T-helper 2 cell treated with Interferon-gamma antibody and Interleukin-4, amounts not matched to agents 100 ng/mL and 5 ng/mL, for 36 hours (primary cell): Measurements from ENCODE around the gene SNAPC4. TPM values are rescaled to one million over a fixed set of nuclear protein-coding genes. Genes with fewer than 3 reads are reported as not detected.

Source experiments
- intact Hi-C: fragments of 100-400 bp; cut with micrococcal nuclease; formaldehyde crosslinking; loops from one replicate; pipeline ENCODE4 v1.15.1; 2023
- total RNA-seq: library from RNA; stranded (reverse); gene quantifications from 2 replicates; pipeline ENCODE4 v1.2.3, GENCODE V29; 2022

SNAPC4 gene
- total RNA-seq, 1 donor from 2014 or later, result 13.2 TPM

DNA sequence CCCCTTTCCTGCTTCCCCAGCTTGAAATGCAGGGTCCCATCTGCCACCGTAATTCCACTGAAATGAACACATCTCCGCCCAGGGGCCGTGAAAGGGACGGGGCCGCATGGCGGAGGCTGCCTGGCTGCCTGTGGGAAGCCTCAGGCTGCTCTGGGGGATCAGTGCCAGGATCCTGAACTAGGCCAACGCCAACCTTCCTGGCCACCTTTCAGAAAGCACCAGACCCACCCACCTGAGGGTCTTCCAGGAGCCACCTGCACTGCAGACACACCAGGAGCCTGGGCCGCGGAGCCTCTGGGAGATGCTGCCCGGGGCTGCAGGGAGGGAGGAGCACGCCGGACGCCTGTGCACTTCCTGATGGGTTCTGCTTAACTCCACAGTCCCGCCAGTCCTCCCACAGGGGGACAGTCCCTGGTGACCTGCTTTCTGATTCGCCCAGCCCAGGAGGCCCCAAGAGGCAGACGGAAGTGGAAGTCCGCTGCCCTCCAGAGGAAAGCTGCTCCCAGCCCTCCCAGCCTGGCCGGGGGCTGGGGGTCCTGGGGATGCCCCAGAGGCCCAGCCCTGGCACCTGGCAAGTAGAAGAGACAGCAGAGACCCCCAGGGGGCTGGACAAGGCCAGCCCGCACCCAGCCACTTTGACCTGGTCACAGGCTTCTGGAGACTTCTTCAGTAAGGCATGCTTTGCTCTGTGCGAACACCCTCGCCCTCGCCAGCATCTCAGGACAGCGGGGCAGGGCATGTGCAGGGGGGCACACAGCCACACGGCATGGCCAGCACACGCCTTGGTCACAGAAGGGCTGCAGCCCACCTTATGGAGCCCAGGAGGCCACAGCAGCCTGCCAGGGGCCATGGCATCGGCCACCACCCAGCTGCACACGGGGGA is 26.4 kb downstream of the SNAPC4 start, which contains the start of gene CARD9:
Gene CARD9 (minus strand): TSS at position 370 of the 883 bp plus-strand sequence. CDS start 1,591 bp downstream, outside the sequence.
- intact Hi-C loops, result no loop called here

DNA sequence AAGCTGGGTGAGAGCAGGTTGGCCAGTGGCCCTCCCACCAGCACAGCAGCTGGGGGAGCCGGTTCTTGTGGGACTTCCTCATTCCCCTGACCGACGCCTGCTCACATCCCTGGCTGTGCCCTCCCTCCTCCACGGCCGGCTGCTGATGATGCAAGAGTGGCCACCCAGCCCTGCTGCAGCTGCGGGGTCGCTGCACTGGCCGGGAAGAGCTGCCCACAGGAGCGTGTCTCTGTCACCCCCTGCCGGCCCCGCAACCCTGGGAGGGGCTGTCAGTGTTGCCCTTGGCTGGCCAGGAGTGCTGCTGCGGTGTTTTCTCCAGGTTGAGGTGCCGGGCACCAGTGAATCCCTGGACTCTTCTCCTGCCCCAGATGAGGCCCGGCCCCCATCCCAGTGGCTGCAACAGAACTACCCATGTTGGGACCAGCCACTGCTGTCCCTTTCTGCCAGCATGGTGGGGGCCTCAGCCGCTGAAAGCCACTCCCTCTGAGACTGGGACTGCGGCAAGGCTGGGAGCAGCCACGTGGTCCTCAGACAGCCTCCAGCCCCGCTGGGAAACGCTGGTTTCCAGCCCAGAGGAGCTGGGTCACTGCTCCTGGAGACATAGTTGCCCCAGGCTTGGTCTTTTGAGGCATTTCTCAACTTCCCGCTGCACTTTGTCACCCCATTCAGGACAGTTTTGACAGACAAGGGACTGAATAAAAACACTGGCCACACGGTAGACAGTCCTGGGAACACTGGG is 27.2 kb downstream of the SNAPC4 start:
- intact Hi-C loops, result no loop called here

DNA sequence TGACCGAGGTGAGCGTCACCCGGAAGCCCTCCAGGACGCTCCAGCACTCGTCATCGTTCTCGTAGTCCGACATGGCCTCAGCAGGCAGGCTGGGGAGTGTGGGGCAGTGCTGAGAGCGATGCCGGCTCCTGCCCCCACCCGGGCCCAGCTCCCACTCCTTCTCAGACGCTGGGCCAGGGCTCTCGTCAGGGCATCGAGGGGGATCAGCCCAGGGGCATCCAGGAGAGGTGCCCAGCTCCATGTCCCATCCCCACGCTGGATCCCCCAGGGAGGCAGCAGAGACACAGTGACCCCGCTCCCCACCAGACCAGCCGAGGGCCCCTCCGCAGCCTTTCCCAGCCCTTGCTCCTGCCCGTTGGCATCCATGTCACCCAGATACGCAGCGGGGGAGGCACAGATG is 28.0 kb downstream of the SNAPC4 start:
- intact Hi-C loops, result no loop called here

DNA sequence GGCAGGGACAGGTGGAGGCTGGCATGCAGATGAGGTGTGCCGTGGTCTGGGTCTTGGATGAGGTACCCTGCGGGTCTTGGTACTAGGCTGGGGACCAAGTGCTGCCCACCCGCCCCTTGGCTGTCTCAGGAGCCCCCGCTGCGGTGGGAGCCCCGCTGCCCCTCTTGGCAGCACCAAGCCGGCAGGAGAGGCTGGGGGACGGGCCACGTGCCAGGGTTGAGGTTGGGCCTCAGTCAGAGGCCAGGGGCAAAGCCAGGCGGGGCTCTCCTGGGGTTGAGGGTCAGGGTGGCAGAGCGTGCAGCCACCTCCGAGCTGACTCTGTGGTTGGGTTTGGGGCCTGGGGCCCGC is 28.5 kb downstream of the SNAPC4 start:
- intact Hi-C loops, result no loop called here

DNA sequence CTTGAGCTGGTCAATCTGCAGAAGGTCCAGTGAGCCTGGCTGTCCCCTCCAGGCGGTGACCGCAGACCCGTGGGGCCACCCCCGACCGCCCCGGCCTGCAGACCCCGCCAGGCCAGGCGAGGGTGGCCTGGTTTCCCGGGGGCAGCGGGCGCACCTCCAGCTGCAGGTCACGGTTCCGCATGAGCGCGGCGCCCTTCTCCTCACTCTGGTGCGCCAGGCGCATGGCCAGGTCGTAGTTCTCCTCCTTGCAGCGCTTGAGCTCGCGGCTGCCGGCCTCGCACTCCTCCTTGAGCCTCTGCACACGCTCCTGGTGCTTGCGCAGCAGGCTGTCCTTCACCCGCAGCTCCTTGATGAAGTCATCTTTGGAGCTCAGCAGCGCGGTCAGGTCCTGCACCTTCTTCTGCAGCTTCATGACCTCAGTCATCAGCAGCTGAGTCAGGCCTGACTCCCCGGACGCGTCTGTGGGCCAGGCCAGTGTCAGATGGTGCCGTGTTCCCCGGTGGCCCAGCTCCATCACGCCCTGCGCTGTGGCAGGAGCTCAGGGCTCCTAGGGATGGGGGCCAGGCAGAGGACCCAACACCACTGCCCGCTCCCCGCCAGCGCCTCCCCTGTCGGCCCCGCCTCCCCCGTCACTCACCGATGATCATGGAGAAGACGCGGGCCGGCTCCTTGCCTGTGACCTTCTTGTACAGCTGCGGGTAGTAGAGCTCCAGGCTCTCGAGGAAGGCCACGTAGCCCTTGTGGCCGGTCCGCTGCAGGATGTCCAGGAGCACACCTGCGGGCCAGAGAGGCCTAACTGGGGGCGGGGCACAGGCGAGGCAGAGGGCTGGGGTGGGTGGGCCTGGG is 29.1 kb downstream of the SNAPC4 start:
- intact Hi-C loops, result no loop called here

DNA sequence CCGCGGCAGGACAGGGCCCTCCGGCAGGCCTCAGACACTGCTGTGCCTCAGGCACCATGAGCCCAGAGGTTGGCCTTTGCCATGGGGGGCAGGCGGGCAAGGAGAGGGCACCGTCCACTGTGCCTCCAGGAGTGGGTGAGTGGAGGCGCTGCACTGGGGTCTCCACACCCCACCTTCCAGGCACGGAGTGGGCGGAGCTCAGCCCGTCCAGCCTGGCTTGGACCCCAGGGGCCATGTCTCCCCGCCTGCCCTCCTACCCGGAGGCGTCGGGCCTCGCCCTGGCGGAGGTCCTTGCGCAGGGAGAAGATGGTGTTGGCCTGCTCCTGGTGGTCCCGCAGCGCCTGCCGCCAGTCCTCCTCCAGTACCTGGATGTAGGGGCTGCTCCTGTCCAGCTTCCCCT is 29.9 kb downstream of the SNAPC4 start:
- intact Hi-C loops, result no loop called here

DNA sequence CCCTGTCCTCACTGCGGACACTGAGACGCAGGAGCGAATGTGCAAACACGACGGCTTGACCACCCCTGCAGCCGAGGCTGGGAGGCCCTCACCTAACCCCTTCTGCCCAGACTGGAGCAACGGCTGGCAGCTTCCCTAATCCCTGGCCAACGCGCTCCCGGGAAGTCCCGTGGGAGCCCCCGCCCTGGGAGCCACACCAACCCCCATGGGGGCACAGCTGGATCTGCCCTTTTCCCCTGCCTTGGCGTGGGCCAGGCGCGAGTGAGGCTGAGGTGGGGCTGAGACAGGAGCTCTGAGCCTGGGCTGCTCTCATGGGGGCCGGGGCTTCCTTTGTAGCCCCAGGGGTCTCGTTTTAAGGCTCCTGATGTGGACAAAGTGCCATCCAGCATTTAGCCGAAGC is 31.8 kb downstream of the SNAPC4 start:
- intact Hi-C loops, result no loop called here

DNA sequence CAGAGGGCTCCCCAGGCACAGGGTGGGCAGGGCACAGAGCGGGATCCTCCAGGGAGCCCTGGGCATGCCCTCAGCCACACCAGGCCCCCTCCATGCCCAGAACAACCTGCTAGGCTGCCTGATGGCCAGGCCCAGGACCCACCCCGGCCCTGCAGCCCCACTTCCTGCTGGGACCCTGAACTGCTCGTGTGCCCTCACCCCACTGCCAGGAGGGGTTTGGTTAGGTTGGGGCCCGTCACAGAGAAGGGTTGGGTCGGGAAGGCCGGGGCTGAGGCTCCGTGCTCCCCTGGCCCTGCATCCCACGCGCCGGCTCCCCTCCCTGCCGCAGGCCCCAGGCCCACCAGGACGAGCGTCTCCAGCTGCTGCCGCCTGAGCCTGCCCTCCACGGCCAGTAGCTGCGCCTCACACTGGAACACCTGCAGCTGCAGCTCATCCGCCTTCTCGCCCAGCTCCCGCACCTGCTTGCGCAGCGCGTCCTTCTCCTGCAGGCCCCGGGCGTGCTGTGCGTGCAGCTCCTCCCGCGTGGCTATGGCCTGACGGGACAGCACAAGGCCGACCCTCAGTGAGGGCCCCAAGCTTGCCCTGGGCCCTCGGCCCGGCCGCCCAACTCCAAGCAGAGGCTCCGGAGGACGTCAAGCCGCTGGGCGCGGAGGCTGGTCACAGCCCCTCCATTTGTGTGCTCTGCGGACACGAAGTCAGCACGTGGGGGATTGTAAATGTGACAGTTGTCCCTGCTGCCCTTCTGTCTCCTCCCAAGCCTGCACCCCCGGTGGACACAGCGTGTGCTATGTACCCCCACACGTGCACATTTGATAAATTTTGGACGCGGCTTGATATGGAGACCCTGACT is 32.4 kb downstream of the SNAPC4 start:
- intact Hi-C loops, result no loop called here

DNA sequence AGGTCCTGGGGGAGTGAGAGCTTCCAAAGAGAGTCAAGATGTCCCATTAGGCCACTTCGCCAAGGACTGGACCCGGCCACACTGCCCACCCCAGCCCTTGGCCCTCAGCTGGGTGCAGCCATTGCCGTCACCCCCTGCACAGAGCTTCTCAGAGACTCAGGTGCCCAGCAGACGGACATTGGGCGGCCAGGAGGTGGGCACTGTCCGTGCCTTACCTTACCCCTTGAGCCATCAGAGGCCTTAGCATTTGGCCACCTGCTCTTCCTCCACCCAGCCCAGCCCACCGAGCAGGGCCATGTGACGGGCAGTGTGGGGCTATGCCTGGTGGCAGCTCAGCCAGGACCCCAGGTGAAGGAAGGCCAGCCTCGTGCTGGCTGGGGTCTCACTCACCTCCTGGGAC is 33.1 kb downstream of the SNAPC4 start:
- intact Hi-C loops, result no loop called here

DNA sequence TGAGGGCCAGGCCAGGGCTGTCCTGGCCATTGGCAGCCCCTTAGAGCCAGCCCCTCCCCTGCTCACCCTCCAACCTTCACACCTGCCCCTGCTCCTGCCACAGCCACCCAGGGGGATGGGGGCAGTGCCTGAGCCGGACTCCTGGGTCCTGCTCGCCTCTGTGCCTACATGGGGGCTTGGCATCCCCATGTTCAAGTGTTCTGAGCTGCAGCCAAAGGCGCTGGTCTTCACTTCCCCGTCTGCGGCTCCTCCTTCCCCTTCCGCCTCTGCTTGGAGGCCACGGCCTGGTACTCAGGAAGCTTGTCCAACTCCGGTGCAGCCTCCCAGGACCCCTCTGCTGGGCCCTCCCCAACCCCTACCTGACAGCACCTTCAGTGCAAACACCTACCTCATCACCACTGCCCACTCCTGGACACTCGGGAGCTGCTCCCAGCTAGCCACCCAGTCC is 34.2 kb downstream of the SNAPC4 start:
- intact Hi-C loops, result no loop called here

DNA sequence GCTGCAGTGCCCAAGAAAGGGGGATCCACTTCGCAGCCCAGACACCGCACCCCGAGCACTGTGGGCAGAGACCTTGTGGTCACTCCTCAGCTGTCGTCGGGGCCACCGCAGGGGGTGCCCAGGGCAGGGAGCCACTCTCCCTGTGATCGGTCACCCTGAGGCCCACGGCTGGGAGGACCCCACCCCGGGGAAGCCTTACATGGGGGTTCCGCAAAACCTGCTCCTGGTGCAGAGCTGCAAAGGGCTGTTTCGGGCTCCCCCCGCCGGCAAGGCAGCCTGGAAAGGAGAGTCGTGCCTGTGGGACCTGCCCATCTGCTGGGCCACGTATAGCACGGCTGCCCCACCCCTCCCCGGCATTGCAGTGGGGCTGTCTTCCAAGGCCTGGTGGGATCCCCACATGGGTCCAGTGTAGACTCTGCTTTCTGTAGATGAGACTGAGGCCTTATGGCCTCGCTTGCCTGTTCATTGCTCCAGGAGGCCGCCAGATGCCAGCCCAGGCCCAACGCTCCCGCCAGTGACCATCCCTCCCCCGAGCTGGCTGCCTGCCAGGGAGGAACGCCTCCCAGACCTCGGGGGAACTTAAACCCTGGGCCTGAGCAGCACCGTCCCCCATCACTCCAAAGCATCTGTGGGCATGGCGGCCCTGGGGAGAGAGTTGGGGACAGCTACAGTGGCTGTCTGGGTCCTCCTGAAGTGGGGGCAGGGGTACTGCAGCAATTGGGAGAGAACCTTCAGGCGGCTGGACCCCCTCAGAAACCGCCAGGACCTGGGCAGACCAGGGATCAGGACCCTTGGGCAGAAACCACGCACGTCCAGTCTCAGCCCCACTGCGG is 34.8 kb downstream of the SNAPC4 start:
- intact Hi-C loops, result loop anchor here (5.0 kb wide), 1 partner anchor 458 kb away; the partner anchor contains the start of gene CAMSAP1

DNA sequence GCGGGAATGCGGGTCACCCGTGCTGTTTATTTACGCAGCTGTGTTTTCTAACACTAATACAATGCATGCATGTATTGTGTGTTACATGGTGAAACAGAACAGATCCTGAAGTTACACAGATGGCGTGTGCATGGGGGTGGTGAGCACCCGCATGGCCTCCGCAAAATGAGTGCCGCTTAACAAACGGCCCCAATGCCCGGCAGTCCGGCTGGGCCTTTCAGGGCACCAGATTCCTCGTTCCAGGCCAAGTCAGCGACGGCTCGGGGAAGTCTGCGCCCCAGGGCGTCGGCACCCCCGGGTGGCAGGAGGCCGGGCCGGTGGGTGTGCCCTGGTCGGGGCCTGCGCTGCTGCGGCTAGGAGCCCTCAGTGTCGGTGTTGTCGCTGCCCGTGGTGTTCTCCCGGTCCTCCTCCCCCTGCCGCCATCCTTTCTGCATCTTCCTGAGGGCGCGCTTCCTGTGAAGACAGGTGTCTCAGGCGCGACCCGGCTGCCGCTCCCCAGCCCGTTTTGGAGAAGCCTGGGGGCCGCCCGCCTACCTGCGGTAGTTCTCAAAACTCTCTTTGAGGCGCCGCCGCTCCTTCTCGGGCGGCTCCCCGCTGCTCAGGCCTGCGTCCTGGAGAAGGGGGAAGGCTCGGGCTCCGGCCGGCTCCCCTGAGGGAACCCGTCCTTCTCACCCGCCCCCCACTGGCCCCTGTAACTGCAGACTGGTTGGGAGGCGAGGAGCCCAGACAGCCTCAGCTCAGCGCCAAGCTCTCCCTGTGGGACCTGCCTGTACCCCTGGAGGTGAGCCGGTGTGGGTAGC is 35.8 kb downstream of the SNAPC4 start:
- intact Hi-C loops, result loop anchor here (1.0 to 5.0 kb wide), 6 partner anchors 21 to 457 kb away; partner anchors contain the start of genes CAMSAP1, QSOX2, SEC16A and SNAPC4

DNA sequence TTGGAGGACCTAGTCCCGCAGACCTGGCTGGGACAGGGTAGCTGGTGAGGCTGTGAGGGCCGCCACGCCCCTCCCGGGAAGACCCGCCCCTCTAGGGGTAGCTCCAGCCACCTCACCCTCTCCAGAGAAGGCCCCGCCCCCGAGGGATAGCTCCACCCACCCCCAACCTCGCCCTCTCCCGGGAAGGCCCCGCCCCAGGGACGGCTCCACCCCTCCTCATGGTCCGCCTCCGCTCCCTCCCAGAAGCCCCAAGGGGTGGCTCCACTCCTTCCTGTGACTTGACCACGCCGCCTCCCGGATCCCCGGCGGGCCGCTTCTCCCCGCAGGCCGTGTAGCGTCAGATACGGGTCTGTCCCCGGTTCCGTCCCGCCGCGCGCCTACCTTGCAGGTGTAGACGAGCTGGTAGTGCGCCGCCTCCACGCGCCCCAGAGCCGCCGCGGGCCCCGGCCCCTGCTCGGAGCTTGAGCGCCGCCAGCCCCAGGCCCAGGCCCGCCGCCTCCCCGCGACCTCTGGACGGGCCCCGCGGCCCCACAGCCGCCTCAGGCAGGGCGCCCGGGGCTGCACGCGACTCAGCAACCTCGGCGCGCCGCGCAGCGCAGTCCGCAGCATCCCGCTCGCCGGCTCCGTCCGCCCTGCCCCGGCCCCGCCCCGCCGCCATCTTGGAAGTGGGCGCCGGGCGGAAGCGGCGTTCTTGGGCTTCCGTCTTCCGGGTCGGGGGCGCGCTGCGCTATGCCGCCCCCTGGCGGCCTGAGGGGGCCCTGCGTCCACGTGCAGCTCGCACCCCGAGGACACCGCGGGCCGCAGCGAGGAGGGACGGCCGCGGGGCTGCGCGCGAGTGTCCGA is 36.6 kb downstream of the SNAPC4 start, which contains the start of gene DNLZ:
Gene DNLZ (minus strand): TSS at position 639 of the 843 bp plus-strand sequence. CDS start 30 bp downstream, at position 609.
- intact Hi-C loops, result loop anchor here (1.0 to 5.0 kb wide), 6 partner anchors 21 to 456 kb away; partner anchors contain the start of genes CAMSAP1, QSOX2, SEC16A and SNAPC4

DNA sequence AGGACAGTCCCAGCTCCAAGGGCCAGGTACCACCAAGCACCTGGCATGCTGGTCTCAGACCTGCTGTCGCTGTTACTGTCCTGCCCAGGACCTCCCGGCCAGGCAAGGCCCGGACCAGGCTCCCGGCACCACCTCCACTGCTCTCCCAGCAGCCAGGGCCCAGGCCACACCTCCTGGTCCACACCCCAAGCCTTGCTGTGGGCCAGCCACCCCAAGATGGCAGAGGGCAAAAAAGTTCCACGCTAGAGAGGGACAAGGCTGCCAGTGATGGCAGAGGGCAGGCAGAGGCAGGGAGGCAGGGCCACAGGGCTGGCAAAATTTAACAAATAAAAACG is 37.6 kb downstream of the SNAPC4 start:
- intact Hi-C loops, result loop anchor here (2.0 to 5.0 kb wide), 3 partner anchors 20 to 455 kb away; partner anchors contain the start of genes CAMSAP1 and SNAPC4

DNA sequence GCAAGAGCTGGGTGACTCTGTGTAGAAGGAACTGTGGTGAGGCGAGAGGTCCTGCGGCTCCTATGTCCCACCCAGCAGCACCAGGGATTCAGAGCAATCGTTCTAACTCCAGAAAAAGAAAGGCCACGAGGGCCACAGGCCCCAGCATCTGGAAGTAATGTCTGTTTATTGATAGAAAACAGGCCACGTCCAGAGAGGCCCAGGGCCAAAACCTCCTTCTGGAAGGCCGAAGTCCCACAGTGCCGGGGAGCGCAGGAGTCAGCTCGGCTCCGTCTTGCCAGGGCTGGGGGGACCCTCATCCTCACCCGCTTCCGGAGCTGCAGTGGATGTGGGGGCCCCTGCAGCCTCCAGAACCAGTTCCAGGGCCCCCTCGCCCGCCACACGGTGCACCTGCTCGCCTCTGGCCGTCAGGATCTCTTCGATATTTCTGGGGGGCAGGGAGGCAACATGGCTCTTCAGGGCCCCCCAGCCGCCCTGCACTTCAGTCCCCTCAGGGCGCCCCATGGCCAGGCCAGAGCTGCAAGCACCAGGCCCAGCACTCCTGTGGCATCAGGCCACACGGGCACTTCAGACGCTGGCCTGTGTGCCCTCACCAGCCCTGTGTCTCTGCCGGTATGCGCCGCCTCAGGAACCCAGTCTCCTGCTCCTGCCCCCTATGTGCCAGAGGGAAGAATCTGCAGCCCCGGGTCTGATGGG is 38.1 kb downstream of the SNAPC4 start:
- intact Hi-C loops, result loop anchor here (2.0 to 5.0 kb wide), 3 partner anchors 19 to 455 kb away; partner anchors contain the start of genes CAMSAP1 and SNAPC4

DNA sequence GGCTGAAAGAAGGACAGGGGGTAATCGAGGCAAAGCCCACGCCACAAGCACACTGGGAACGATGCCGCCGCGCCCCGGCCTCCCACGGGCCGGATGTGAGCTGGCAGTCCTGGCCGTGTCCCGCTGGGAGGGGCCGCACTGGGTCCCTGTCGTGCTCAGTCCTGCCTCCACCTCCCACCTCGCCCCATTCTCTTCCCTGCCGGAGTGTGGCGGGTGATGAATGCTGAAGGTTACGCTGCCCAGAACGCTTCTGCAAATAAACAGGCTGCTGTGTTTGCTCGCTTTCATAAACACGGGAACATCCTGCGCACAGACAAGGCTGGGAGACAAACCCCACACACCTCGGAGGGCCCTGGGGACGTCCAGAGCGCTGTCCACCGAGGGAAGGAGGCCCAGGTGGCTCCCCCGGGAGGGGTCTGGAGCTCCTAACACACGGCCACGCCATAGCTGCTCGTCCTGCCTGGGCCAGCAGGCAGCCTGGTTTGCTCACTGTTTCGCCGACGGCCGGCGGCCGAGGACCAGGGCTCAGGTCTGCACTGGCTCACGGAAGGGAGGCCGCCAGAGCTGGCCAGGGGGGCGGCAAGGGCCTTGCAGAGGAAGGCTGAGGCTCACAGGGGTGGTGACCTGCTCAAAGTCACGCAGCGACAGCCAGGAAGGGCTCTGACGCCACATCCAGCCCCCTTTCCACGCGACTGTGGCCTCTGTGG is 38.8 kb downstream of the SNAPC4 start:
- intact Hi-C loops, result loop anchor here (5.0 kb wide), 1 partner anchor 454 kb away; the partner anchor contains the start of gene CAMSAP1
